Inferior parietal cortex (tissue), 1 donor: ENCODE results near the gene ARFGAP2.
"Not testable (repeated sequence)": the region's sequence is repeated elsewhere in the genome, so short reads cannot be mapped to it uniquely, and the experiment has no call there.

ENCODE experiments used
- DNase-seq: peaks from one replicate; pipeline ENCODE4 v3.0.0-alpha.2; 2016; ENCODE audit errors: extremely low spot score

Gene ARFGAP2

DNA sequence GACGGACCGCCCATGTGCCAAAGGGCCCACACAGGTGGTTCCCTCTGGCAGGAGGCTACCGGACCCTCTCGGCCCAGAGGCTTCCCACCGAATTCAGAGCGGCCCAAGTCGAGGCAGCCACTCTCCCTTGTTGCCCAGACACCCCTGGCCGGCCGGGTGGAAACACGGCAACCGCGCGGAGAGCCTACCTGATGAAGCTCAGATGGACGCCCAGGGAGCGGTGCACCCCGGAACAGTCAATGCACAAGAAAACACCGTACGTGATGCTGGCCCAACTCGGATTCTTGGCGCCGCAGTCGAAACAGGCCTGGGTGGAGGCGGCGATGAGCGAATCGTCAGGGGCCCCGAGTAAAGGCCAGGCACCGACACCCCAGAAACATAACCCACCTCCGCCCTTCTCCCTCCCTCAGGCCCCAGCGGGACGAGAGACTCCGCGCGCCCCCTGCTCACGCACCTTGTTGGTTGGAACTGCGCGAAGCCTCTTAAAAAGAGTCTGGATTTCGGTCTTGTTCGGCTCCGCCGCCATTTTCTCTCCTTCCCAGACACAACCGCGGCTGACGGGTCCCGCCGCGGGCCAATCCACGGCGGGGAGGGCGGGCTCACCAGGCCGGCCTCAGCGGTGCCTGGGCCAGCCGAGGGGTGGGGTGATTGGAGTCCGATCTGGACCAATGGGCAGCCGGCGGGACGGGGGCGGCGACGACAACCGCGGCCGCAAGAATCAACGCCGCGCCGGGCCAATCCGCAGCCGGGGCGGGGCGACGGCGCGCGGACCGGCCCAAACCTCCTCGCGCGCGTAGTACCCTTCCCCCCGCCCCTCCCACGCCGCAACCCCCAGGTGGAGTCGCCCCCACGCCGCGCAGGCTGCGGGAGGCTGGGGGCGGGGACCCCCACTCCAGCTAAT is at the start of gene ARFGAP2:
Gene ARFGAP2 (minus strand): TSS at position 552 of the 901 bp plus-strand sequence. CDS start 26 bp downstream, at position 526.
- DNase-seq, result peak; percentile 92

DNA sequence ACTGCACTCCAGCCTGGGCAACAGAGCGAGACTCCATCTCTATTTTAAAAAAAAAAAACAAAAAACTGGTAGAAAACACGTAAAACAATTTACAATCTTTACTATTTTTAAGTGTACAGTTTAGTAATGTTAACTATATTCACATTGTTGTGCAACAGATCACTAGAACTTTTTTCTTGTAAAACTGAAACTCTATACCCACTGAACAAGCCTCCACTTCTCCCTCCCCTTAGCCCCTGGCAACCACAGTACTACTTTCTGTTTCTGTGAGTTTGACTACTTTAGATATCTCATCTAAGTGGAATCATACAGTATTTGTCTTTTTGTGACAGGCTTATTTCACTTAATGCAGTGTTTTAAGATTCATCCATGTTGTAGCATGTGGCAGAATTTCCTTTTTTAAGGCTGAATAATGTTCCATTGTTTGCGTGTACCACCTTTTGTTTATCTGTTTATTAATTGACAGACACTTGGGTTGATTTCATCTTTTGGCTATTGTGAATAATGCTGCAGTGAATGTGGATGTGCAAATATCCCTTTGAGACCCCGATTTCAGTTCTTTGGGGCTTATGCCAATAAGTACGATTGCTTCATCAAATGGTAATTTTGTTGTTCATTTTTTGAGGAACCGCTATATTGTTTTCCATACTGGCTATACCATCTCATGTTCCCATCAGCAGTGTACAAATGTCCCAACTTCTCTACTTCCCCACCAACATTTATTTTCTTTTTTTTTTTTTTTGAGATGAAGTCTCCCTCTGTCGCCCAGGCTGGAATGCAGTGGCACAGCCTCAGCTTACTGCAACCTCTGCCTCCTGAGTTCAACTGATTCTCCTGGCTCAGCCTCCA is 49.1 kb upstream of the ARFGAP2 start:
- no peak for DNase-seq

DNA sequence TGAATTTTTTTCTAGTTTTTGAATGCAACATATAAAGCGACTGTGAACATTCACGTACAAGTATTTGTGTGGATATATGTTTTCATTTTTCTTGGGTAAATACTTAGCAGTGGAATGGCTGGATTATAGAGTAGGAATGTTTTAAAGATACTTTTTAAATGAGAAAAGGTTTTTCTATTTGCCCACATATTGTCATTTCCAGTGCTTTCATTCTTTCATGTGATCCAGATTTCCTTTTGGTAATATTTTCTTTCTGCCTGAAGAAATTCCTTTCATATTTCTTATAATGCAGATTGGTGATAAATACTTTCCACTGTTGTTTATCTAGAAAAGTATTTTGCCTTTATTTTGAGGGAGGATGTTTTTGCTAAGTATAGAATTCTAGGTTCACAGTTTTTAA is 46.0 kb upstream of the ARFGAP2 start:
- no peak for DNase-seq

DNA sequence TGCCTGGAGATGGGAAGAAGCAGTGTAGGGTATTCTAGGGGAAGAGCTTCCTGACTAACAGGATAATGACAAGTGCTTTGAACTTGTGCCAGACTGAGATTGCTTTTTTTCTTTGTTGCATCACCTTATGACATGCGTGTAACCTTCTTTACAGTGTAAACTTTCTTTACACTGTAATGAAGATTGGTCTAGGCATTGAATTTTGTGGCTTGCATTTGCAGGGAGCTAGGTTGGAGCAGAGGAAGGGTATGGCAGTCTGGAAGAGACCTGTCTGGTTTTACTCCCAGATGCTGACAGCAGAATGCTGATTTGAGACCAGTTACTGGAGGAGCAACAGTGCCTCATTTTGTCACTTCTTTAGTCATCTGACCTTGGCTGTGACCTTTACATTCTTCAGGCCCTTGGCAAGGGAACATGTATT is 43.7 kb upstream of the ARFGAP2 start:
- DNase-seq, result no peak

DNA sequence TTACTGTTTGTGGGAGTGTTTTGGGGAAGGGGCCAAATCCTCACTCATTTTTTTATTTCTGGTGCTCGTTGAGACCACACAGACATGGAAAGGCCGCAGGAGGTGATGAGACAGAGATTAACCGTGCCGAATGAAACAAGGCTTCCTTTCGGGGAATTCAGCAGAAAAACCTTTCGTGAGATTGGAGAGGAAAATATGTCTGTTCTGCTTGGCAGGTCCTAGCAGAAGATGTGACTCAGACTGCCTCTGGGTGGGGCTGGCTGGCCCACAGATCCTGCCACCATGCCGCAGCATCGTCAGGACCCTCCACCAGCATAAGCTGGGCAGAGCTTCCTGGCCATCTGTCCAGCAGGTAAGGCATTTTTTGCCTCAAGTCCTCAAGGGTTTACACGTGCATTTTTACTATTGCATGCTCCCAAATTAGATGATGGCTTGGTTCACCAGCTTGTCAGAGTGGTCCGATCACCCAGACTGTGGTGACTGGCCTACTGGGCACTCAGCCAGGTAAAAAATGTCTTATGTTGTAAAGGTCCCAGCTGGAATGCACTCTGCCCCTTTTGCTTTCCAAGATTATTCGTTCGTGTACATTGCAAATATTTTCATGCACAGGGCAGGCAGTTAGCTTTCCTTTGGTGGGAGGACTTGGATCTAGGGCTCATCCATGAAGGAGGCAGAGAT is 39.6 kb upstream of the ARFGAP2 start:
- DNase-seq, result peak; percentile 36

DNA sequence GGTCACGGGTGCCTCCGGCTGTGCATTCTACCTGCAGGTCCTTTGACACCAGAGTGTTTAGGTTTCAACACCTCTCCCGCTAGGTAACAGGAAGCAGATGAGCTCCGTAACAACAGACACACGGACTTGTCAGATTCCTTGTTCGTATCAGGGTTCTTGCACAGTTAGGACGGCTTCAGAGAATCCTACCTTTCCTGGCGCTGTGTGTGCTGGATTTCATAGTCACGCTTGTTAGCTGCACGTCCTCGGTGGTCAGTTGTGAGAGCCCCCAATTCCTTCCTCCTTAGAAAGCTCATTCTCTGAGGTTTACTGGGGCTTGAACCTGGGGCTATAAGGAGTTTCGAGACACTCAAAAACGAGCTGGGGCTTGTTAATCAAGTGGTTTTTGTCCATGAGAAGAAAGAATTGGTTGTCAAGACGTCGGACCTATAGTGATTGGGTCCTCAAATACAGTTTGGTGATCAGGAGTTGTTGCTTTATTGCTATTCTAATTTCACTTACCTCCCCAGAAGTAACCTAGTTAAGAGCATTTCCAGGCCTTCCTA is 38.8 kb upstream of the ARFGAP2 start:
- peak; percentile 39 for DNase-seq

DNA sequence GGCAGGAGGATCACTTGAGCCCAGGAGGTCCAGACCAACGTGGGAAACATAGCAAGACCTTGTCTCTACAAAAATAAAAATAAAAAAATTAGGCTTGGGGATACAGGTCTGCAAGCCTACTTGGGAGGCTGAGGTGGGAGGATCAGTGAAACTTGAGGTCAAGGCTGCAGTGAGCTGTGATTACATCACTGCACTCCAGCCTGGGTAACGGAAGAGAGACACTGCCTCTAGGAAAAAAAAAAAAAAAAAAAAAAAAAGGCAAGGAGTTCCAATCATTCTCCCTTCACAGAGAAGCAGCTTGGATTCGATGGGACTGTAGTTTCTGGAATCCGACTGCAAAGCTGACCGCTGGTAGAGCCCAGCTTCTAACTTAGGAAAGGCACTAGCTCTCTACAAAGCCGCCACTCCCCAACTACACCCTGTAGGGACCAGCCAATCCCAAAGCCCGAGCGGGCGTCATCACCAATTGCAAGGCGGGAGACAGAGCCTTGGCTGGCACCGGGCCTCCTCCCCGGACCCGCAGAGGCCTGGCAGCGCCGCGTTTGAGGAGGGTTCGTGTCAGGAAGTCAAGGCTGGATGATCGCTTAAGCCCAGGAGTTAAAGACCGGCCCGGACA is 37.4 kb upstream of the ARFGAP2 start:
- peak; percentile 89 for DNase-seq

DNA sequence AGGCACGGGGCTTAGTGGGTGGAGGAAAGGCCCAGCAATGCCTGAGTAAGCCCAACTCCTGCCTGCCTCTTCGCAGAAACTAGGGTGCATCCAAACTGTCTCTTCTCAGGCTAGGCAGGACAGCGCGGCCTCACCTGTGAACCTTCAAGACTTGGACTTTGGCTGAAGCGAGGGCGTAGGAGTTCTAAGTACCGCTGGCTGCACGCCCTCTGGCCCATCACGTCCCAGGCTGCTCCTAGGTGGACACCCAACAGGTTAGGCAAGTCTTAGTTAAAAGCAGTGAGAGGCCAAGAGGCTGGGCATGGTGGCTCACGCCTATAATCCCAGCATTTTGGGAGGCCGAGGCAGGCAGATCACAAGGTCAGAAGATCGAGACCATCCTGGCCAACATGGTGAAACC is 36.3 kb upstream of the ARFGAP2 start:
- DNase-seq, result no peak

DNA sequence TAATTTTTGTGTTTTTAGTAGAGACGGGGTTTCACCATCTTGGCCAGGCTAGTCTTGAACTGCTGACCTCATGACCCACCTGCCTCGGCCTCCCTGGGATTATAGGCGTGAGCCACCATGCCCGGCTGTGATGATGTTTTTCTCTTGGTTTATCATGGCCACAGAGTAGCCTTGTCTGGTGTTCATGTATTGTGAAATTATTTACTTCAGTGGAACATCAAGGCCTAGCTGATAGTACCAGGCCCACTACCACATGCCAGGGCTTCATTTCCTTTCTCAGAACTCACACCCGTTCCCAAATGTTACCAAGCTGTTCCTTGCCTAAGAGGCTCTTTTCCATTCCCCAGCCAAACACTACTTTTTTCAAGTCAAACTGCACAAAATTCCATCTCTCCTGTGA is 31.9 kb upstream of the ARFGAP2 start:
- DNase-seq, result no peak

DNA sequence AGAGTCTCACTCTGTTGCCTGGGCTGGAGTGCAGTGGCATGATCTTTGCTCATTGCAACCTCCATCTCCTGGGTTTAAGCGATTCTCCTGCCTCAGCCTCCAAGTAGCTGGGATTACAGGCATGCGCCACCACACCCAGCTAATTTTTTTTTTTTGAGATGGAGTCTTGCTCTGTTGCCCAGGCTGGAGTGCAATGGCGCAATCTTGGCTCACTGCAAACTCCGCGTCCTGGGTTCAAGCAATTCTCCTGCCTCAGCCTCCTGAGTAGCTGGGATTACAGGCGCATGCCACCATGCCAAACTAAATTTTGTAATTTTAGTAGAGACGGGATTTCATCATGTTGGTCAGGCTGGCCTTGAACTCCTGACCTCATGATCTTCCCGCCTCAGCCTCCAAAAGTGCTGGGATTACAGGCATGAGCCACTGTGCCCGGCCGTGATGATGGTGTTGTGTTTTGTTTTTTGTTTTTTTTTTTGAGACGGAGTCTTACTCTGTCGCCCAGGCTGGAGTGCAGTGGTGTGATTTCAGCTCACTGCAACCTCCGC is 31.4 kb upstream of the ARFGAP2 start:
- DNase-seq, result not testable (repeated sequence)

DNA sequence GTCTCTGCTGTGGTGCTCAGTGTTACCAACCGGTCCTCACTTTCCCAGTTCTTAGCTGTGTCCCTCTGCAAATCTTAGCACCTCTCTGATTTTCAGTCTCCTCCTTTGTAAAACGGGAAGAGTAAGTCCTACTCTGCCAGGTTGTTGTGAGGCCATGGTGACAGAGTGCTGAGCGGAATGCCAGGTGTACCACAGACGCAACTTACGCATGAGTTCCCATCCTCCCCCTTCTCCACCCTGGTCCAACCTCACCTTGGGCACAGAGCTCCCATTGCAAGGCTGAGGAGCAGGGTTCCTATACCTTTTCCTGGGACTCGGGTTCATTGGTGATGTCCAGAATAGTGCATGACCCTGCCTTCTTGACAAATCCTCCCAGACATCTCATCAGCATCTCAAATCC is 30.8 kb upstream of the ARFGAP2 start:
- no peak for DNase-seq

DNA sequence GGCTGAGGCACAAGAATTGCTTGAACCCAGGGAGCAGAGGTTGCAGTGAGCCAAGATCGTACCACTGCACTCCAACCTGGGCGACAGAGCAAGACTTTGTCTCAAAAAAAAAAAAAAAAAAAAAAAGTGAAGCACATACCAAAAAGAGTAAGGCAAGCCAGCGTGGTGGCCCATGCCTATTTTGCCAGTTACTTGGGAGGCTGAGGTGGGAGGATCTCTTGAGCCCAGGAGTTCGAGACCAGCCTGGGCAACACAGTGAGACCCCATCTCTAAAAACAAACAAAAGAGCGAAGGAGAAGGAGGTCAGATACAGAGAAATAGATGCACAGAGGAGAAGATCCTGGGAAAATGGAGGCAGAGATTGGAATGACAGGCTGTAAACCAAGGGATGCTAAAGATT is 29.9 kb upstream of the ARFGAP2 start:
- not testable (repeated sequence) for DNase-seq

DNA sequence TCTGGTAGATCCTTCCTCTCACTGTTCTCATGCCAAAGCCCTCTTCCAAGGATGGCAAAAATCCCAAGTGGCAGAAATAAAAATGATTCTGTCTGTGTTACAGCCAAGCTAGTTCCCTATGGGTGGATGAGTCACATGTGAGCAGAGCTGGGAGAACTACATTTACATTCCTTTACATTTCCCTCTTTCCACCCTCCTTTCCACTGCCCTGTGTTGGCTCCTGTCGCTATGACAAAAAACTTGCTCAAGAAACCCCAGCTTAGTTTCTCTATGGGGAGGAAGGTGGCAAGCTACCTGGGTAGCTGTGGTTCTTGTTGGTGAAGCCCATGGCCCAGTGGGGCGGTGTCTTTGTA is 27.9 kb upstream of the ARFGAP2 start:
- DNase-seq, result peak; percentile 70

DNA sequence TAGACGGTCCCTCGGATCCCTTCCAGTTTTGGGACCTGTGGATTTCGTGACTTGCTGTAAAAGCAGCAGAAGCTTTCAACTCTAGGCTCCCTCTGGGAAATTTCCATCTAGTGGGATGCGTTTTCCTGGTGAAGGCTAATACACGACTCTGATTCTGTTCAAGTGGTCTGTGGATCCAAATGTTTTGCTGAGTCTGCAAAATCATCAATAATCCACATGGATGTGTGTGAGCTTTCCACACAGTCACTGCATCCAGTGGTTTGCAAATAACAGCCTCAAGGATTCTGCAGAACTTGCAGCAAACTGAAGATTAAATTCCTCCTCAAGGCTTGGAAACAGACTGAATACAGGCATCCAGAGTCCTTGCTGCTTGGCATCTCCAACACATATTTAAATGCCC is 25.9 kb upstream of the ARFGAP2 start:
- DNase-seq, result no peak

DNA sequence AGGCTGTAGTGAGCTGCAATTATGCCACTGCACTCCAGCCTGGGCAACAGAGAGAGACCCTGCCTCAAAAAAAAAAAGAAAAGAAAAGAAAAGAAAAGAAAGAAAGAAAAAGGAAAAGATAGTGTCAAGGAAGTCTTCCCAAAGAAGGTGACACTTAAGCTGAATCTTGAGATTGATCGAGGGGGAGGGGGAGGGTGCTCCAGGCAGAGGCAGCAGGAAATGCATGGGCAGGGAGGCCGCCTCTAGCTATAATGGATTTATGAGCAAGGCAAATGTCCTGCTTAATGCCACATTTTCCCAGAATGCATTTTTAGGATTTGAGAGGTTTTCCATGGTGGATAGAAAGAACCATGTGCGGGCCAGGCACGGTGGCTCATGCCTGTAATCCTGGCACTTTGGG is 24.3 kb upstream of the ARFGAP2 start:
- no peak for DNase-seq

DNA sequence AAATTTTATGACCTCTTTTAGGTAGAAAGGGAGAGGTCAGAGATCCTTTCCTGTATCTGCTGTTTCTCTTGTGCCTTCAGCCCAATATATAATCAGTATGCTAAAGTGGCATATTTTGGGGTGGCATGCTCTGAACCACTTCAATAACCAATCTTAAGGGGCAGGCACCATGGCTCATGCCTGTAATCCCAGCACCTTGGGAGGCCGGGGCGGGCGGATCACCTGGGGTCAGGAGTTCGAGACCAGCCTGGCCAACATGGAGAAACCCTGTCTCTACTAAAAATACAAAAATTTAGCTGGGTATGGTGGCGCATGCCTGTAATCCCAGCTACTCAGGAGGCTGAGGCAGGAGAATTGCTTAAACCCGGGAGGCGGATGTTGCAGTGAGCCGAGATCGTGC is 21.5 kb upstream of the ARFGAP2 start:
- DNase-seq, result not testable (repeated sequence)

DNA sequence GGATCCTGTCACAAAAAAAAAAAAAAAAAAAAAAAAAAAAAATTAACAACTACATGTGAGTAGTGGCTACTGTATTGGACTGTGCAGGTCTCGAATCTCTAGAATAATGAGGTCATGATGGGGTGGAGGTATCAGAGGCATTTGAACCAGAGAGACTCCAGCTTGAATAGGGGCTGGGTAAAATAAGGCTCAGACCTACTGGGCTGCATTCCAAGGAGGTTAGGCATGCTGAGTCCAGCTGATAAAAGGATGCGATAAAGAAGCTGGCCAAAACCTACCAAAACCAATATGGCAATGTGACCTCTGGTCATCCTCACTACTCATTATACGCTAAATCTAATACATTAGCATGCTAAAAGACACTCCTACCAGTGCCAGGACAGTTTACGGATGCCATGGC is 15.4 kb upstream of the ARFGAP2 start:
- no peak for DNase-seq

DNA sequence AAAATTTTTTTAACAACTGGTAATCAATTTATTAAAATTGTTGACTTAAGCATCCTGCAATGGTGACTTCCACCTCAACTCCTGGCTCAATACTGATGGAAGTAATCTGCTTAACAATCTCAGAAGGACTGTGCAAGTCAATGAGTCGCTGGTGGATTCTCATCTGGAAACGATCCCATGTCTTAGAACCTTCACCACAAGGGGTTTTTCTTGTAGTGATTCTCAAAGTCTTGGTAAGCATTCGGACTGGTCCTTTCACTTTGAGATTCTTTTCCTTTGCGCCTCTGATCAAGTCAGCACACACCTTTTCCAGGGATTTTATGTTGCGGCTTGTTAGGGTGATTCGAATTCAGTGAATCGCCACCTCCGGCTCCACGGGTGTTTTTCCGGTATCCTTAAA is 14.5 kb upstream of the ARFGAP2 start:
- not testable (repeated sequence) for DNase-seq

DNA sequence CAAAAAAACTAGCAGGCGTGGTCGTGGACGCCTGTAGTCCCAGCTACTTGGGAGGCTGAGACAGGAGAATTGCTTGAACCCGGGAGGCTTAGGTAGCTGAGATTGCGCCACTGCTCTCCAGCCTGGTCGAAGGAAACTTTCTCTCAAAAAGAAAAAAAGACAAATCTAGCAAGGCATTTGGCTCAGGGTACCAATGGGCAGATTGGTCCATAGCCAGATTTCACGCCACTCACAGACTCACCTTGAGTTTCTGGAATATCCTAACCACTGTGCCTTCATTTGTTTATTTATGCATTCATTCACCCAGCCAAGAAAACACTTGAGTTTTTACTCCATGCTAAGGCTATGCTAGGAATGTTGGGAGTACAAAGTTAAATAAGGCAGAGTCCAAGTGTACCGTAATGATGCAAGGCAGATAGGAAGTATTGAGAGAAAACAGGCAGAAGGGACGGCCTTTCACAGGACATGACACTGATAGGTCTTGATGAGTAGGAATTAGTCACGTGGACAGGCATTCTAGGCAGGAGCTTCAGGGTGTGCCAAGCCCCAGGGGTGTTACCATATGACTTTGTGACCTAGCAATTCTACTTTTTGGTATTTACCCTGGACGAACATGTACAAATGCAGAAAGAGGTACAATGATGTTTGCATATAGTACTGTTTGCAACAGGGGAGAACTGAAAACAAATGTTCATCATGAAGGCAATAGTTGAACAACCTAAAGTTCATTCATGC is 12.6 kb upstream of the ARFGAP2 start:
- DNase-seq, result no peak

DNA sequence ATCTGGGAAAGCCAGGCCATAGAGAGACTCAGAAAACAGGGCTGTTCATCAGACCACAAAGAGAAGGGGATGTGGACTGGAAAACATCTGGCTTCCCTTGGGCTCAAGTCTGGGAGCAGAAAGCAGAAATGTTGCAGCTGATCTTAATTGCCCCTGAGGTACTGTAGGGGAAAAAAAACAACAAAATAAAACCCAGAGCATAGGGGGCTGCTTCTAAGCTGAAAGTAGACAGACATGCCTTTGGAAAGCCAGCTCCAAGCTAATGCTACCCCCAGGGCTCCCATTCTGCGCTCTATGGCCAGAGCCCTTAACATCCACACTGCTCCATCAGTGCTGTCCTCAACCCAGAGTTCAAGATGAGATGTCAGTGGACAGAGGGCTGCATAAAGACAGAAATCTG is 11.6 kb upstream of the ARFGAP2 start:
- DNase-seq, result no peak

DNA sequence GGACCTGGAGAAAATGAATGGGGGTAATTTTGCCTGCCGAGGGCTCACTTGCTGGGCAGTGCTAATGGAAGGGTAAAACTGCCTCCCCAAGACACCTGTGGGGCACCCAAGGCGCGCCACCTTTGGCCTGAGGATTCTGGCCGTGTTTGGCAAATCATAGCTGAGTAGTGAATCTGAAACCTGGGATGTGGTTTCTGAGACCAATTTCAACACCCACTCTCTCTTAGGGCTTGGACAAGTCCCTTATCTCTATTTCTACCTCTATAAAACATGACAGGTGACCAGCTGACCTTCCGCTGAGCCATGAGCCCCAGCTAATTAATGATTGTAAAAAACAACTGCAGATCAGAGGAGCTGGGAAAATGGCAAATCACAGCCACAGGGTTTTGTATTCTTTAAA is 11.0 kb upstream of the ARFGAP2 start:
- no peak for DNase-seq
